SK-N-SH (cell line): Measurements from ENCODE around the gene PRDM11.

Experiments
- EZH2phosphoT487 ChIP-seq: fragments of 200-600 bp; sonication (generic); IDR thresholded peaks from 2 replicates; pipeline ENCODE4 v1.6.1; 2017; ENCODE audit warnings: low read depth, mixed run types, mild to moderate bottlenecking, antibody characterized with exemption, moderate library complexity, borderline replicate concordance
- NFIC ChIP-seq: IDR thresholded peaks from 2 replicates; pipeline ENCODE4 v1.4.0; 2012; ENCODE audit warnings: borderline replicate concordance
- POLR2AphosphoS5 ChIP-seq: IDR thresholded peaks from 2 replicates; pipeline ENCODE4 v1.6.1; 2012; ENCODE audit warnings: low read depth, low read length
- RFX5 ChIP-seq: IDR thresholded peaks from 2 replicates; pipeline ENCODE4 v1.6.1; 2012; ENCODE audit warnings: mild to moderate bottlenecking, improper control_type of control experiment, low read length
- SIN3A ChIP-seq: IDR thresholded peaks from 2 replicates; pipeline ENCODE4 v1.6.1; 2012; ENCODE audit warnings: low read depth, mild to moderate bottlenecking, low read length, moderate library complexity, borderline replicate concordance
- TEAD4 ChIP-seq: IDR thresholded peaks from 2 replicates; pipeline ENCODE4 v1.4.0; 2012; ENCODE audit warnings: mild to moderate bottlenecking, borderline replicate concordance; ENCODE audit not compliant: insufficient read depth
- YY1 ChIP-seq: IDR thresholded peaks from 2 replicates; pipeline ENCODE4 v1.4.0; 2012; ENCODE audit warnings: low read depth, mild to moderate bottlenecking
- TF ChIP-seq, protein P1 (sequence below): fragments of 200-600 bp; sonication (generic); IDR thresholded peaks from 2 replicates; pipeline ENCODE4 v1.6.1; 2017; ENCODE audit warnings: antibody characterized with exemption, mild to moderate bottlenecking, moderate library complexity

DNA sequence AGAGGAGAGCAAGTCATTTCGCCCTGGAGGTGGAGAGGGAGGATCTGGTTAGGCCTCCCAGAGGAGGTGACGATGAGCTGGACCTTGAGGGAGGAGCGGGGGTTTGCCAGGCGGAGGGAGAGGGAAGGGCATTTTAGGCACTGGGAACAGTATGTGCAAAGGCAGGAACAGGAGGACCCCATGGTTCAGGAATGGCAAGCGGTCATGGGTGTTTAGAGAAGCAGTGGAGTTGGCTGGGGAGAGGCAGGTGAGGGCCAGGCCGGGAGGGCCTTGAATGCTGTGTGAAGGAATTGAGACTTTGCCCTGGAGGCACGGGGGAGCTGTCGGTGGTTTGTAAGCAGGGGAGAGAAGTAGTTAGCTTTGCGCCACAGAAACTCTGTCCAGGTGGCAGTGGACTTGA is 10.3 kb downstream of the PRDM11 start:
- TF ChIP-seq SIN3A: no peak
- TF ChIP-seq, protein P1, sequence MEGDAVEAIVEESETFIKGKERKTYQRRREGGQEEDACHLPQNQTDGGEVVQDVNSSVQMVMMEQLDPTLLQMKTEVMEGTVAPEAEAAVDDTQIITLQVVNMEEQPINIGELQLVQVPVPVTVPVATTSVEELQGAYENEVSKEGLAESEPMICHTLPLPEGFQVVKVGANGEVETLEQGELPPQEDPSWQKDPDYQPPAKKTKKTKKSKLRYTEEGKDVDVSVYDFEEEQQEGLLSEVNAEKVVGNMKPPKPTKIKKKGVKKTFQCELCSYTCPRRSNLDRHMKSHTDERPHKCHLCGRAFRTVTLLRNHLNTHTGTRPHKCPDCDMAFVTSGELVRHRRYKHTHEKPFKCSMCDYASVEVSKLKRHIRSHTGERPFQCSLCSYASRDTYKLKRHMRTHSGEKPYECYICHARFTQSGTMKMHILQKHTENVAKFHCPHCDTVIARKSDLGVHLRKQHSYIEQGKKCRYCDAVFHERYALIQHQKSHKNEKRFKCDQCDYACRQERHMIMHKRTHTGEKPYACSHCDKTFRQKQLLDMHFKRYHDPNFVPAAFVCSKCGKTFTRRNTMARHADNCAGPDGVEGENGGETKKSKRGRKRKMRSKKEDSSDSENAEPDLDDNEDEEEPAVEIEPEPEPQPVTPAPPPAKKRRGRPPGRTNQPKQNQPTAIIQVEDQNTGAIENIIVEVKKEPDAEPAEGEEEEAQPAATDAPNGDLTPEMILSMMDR: no peak
- TF ChIP-seq TEAD4: no peak
- no peak for TF ChIP-seq YY1
- TF ChIP-seq POLR2AphosphoS5: no peak
- no peak for TF ChIP-seq EZH2phosphoT487
- TF ChIP-seq NFIC: no peak
- TF ChIP-seq RFX5: no peak
